Activated CD8-positive, alpha-beta memory T cell treated with anti-CD3 and anti-CD28 coated beads, Interleukin-2, amount 50 U/mL, for 1 hour (primary cell): ENCODE measurements around the gene OR10A2.
"Not testable (repeated sequence)": the region's sequence is repeated elsewhere in the genome, so short reads cannot be mapped to it uniquely, and the experiment has no call there.

ENCODE experiments used
- DNase-seq: peaks from one replicate; pipeline ENCODE4 v3.0.0-alpha.2; 2020; ENCODE audit errors: extremely low read depth

The OR10A2 gene

DNA sequence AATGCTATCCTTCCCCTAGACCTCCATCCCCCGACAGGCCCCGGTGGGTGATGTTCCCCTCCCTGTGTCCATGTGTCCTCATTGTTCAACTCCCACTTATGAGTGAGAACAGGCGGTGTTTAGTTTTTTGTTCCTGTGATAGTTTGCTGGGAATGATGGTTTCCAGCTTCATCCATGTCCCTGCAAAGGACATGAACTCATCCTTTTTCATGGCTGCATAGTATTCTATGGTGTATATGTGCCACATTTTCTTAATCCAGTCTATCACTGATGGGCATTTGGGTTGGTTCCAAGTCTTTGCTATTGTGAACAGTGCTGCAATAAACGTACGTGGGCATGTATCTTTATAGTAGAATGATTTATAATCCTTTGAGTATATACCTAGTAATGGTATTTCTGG, 24.9 kb downstream of the OR10A2 start:
- not testable (repeated sequence) for DNase-seq

GRCh38 chr11:6888830-6889229, 26.0 kb downstream of the OR10A2 start:
- DNase-seq, result no peak

- no peak for DNase-seq
Observed at GRCh38 chr11:6889835-6890234, 27.0 kb downstream of the OR10A2 start.

DNA sequence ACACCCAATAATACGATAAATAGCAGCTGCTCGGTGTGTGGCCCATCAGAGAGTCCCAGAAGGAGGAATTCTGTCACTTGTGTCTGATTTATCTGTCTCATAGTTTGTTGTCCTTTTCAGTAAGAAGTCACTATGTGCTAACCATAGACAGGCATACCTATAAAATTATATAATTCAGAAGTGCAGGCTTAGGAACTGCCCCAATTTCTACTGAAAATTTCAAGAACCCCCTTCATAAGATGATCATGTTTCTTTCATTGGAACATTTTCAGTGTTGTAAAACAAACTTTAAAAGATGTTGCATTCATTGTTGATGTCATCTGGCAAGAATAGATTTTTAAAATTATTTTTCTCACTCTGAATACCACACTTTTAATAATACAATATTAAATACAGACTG, 29.5 kb downstream of the OR10A2 start, which contains the start of gene OR2D2:
Gene OR2D2, minus strand, starts transcription at position 101 of the 400 bp plus-strand sequence. Its CDS starts 0 bp downstream, at position 101.
- DNase-seq, result no peak

- no peak for DNase-seq
Observed at GRCh38 chr11:6894097-6894496, 31.2 kb downstream of the OR10A2 start.

DNA sequence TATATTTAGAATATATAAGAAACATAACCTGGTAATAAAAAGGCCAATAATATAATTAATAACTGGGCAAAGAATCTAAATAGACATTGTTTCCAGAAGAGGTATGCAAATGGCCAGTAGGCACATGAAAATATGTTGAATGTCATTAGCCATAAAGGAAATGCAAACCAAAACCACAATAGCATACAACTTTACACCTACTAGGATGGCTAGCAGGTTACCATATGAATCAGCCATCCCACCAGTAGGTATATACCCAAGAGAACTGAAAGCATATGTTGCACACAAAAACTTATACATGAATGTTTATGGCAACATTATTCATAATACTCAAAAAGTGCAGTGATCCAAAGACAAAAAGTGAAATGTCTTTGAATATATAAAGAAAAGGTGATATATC, 32.2 kb downstream of the OR10A2 start:
- no peak for DNase-seq

DNA sequence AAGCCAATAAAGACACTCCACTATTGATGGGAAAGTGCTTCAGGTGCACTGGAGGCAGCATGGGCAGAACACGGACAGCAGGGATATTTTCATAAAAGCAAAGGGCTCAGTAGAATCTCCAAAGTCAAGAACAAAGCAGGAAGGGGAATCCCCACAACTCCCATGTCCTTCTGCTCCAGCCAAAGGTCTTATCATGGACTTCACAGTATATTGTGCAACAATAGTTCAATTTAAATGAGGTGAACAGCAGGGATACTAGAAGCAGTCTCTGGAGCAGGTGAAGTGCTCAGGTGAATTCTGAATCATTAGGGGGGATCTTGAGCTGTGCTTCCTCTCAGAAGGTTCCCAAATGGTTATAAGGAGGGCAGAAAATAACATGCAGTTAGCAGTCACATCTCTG, 36.1 kb downstream of the OR10A2 start:
- DNase-seq, result no peak

DNA sequence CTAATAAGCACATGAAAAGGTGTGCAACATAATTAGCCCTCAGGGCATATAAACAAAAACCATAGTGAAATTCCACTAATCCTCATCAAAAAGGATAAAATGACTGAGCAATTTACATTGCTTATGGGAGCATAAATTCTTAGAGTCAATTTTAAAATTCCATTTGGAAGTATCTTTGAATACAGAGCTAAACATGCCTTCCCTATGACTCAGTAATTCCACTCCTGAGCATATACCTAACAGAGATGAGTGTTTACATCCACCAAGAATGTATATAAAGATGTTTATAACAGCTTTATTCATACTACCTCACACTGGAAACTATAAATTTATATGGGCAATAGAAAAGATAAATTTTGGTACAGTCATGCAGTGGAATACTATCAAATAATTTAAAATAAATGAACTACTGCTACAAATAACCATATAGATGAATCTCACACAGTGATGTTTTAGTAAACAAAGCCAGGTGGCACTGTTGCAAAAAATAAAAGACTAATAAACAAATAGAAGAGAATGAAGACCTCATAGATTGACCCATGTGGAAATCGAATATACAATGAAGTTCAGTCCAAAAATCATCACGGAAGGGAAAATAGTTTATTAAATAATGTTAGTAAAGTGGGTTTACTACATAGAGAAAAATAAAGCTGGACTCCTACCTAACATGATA, 37.6 kb downstream of the OR10A2 start:
- DNase-seq, result no peak

DNA sequence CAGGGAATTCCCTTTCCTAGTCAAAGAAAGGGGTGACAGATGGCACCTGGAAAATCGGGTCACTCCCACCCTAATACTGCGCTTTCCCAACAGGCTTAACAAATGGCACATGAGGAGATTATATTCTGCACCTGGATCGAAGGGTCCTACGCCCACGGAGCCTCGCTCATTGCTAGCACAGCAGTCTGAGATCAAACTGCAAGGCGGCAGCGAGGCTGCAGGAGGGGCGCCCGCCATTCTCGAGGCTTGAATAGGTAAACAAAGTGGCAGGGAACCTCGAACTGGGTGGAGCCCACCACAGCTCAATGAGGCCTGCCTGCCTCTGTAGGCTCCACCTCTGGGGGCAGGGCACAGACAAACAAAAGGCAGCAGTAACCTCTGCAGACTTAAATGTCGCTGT, 41.9 kb downstream of the OR10A2 start:
- DNase-seq, result not testable (repeated sequence)

DNA sequence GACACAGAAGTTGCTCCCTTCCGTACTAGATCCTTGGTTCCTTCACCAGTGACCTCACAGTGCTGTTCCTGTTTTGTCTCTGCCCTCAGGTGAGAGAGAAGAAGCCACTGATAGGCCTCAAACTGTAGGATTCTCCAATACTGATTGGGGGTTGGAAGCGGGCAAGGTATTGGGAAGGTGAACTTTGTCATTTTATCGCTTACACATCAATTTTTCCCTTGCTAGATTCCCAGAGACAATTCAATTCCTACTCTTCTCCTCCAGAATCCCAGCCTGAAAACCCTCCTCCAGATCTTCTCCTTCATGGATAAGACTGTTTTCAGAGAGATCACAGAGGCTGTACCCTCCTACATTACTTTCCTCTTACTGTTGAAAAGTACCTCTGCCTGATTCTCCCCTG, 48.5 kb downstream of the OR10A2 start:
- DNase-seq, result no peak

DNA sequence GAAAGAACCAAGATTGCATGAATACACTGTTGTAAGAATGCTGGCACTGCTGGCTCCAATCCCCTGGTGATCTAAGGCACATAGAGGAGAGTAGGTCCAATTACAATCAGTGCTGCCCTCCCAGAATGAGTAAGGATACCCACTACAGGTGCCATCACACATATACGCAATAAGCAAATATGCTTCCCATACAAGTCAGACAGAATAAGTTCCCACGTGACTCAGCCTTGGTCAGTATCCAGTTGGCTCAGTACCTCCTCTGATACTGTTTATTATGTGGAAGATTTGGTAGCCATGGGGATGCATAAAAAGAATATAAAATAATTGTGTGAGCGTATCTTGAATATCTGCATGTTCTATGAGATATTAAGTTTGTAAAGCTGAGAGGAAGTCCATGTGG, 49.1 kb downstream of the OR10A2 start:
- no peak for DNase-seq

DNA sequence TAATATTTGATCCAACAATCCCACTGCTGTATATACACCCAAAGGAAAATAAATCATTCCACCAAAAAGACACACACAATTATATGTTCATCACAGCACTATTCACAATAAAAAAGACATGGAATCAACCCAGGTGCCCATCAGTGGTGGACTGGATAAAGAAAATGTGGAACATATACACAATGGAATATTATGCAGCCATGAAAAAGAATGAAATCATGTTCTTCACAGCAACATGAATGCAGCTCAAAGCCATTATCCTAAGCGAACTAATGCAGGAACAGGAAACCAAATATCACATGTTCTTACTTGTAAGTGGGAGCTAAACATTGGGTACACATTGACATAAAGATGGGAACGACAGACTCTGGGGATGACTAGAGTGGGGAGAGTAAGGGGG, 56.8 kb downstream of the OR10A2 start:
- DNase-seq, result no peak

- DNase-seq, result no peak
Observed at GRCh38 chr11:6920702-6921101, 57.8 kb downstream of the OR10A2 start, which contains the start of gene OR2D3. OR2D3 (plus strand) TSS chr11:6921002; CDS start chr11:6921002, 0 bp downstream.
